Activated CD8-positive, alpha-beta memory T cell treated with anti-CD3 and anti-CD28 coated beads, Interleukin-2, amount 50 U/mL, for 48 hours (primary cell): ENCODE results near the gene DEXI.
"Not testable (repeated sequence)": the region's sequence is repeated elsewhere in the genome, so short reads cannot be mapped to it uniquely, and the experiment has no call there.

Experiments
- DNase-seq: peaks from one replicate; pipeline ENCODE4 v3.0.0-alpha.2; 2020

DEXI gene

GRCh38 chr16:10940501-10941079 lies 1.7 kb downstream of the DEXI start:
- no peak for DNase-seq

GRCh38 chr16:10939649-10940234 lies 2.5 kb downstream of the DEXI start:
- no peak for DNase-seq

GRCh38 chr16:10938796-10939648 lies 3.2 kb downstream of the DEXI start:
- no peak for DNase-seq

- DNase-seq, result no peak
These were observed 3.9 kb downstream of the DEXI start for GRCh38 chr16:10938321-10938720.

DNA sequence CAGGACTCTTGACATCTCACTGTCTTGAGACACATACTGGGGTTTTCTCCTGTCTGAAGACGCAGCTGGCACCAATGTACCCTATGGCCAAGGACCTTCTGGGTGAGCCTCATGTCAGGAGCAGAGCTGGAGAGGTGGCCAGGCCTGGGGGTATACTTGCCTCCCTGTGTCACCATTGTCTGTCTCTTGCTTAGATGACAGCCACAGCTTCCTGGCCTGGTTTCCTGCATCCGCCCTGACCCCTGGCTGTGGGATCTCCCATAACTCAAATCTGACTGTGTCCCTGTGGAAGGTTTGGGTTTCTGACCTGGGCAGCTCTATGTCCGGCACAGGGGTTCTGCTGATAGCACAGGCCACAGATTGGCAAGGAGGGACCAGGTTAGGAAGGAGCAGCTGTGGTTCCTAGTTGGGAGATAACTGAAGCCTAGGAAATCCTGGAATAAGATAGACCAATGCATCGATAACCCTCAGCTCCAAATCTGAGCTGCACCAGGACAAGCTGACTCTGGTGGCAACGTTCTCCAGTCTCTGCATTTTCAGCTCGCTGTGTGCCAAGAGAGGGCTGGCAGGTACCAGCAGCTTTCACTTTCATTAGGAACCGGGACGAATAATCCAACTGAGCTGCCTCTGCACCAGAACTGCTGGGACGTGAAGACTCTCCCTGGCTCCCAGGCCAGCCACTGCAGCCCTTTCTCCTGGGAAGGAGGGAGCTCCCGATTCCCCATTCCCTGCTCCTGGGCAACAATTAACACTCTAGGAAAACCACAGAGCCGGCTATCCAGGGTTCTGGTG lies 5.0 kb downstream of the DEXI start:
- no peak for DNase-seq

GRCh38 chr16:10936272-10936984 lies 5.8 kb downstream of the DEXI start:
- no peak for DNase-seq

DNA sequence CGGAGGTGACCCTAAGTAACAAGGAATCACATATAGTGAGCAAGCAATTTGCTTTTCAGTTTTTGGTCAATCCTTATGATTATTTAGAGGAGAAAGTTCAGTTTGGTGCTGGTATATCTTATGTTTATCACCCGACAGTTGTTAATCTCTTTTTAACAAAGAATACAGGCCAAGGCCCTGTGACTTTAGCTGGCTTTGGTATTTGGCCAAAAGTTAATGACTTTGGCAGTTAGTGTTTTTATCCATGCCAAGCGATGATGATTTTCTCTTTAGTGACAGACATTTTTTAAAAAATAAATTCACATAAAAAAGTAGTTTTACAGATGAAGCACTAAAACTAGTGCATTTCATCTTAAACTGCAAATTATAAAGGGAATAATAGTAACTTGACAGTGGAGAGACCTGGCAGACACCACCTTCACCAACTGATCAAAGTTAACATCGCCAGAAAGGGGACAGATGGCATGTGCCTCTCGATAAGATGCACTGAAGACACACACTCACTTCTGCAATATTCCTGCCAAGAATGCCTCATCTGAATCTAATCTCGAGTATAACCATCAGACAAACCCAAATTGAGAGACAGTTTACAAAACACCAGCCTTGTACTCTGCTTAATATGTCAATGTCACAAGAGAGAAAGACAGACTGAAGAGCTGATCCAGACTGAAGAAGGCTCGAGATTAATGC lies 6.9 kb downstream of the DEXI start:
- no peak for DNase-seq

- no peak for DNase-seq
These were observed 7.8 kb downstream of the DEXI start for GRCh38 chr16:10934325-10935107.

DNA sequence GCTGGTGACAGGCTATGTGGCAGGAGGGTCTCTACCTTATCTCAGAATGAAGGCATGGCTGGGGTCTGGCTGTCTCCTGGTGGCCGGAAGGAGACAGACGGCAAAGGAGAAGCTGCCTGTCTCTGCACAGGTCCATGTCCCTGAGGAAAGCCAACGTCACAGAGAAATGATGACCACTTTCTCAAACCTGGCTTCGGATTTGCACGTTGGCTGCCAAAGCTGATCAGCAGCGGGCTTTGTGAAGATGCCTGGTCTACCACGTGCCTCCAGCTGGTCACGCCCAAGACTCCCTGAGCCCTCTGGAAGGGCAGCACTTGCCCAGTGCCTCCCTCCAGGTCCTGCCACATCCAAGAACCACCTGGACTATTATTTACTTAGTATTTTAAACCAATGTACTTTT lies 8.4 kb downstream of the DEXI start:
- no peak for DNase-seq

GRCh38 chr16:10932959-10933710 lies 9.1 kb downstream of the DEXI start:
- DNase-seq, result no peak

GRCh38 chr16:10931977-10932632 lies 10.2 kb downstream of the DEXI start:
- DNase-seq, result no peak

- DNase-seq, result no peak
These were observed 11.1 kb downstream of the DEXI start for GRCh38 chr16:10931134-10931533.

DNA sequence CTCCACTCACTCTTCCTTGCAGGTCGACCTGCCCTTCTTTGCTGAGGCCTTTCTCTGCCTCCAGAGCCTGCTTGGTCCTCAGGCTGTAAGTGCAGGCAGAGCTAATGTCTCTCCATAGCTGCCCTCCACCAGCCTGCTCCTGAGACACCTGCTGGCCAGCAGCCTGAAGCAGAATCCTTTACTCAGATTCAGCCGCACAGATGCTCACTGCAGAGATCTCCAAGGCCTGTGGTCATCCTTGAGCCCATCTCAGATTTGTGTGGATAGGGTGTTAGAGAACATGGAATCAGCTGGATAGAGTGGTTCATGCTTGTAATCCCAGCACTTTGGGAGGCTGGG lies 11.5 kb downstream of the DEXI start:
- DNase-seq, result no peak

GRCh38 chr16:10929853-10930754 lies 12.2 kb downstream of the DEXI start:
- DNase-seq, result no peak

- not testable (repeated sequence) for DNase-seq
These were observed 13.2 kb downstream of the DEXI start for GRCh38 chr16:10929097-10929496.

- DNase-seq, result no peak
These were observed 14.7 kb downstream of the DEXI start for GRCh38 chr16:10927497-10928112.

DNA sequence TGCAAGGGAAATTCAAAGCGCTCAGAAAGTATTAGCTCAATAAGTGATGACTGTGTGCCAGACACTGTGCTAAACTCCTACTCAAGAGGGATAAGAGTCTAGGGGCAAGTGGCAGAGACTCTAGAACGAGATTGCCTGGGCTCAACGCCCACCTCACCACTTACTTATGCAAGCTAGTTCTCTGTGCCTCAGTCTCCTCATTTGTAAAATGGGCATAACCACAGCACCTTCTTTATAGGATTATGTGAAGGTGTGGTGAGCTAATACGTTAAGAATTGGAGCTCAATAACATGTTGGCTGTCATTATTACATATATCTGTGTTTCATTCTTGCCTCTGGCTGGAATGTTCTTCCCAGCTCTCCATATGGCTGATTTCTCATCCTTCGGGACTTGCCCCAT lies 15.4 kb downstream of the DEXI start:
- no peak for DNase-seq

- no peak for DNase-seq
These were observed 16.2 kb downstream of the DEXI start for GRCh38 chr16:10926094-10926493.
